T-cell (primary cell): ENCODE data around the gene INO80D. TPM values are rescaled to one million over a fixed set of nuclear protein-coding genes. Genes with fewer than 3 reads are reported as not detected.
A peak's percentile ranks its signal among the peaks of the same experiment; 100 is the strongest.

ENCODE experiments used
- ATAC-seq, 4 experiments: fragments of 200-7000 bp in 3 of 4; fragments of 150-1000 bp in 1 of 4; cut with Tn5 transposase; replicated peaks in 1 of 4; 1 replicate in 3 of 4; 2 replicates in 1 of 4; pipeline ENCODE4 v1.10.0; 2021; ENCODE audit warnings: moderate library complexity in 3 of 4, mild to moderate bottlenecking in 2 of 4, moderate number of reproducible peaks in 1 of 4
- CTCF ChIA-PET, 2 donors: fragments of 300-600 bp; sonication (Branson Sonifier 250); formaldehyde crosslinking; loops; one replicate each; lab custom pipeline; 2022; ENCODE audit warnings: antibody characterized with exemption in 2 of 2; lab: Charles Lee
- POLR2A ChIA-PET, 2 donors: fragments of 300-600 bp; sonication (Branson Sonifier 250); formaldehyde crosslinking; loops; one replicate each; lab custom pipeline; 2022; ENCODE audit warnings: antibody characterized with exemption in 2 of 2; lab: Charles Lee
- DNase-seq, 35 experiments: peaks; one replicate each; pipeline versions ENCODE4 v3.0.0 to v3.0.0-alpha.2; 2013 to 2023
- H3K27ac ChIP-seq: one replicate; pipeline ENCODE4 v1.5.1; 2013; ENCODE audit warnings: low read length
- H3K27me3 ChIP-seq, 2 experiments: replicated peaks in 1 of 2; 1 replicate in 1 of 2; 2 replicates in 1 of 2; pipeline versions ENCODE4 v1.6.1 to v1.7.0; 2013; ENCODE audit warnings: low read length in 1 of 2, mixed read lengths in 1 of 2; ENCODE audit not compliant: control insufficient read depth in 2 of 2, insufficient read depth in 2 of 2; ENCODE audit errors: extremely low read depth in 1 of 2
- H3K36me3 ChIP-seq, 2 donors: 1 replicate in 1 of 2; 2 replicates in 1 of 2; pipeline versions ENCODE4 v1.6.1 to v1.7.0; 2013; ENCODE audit warnings: low read length in 1 of 2; ENCODE audit not compliant: control insufficient read depth in 2 of 2, insufficient read depth in 1 of 2; ENCODE audit errors: extremely low read depth in 1 of 2
- H3K4me1 ChIP-seq, 2 experiments: 1 replicate in 1 of 2; 2 replicates in 1 of 2; pipeline versions ENCODE4 v1.6.1 to v1.7.0; 2013; ENCODE audit warnings: low read length in 2 of 2, mixed read lengths in 1 of 2; ENCODE audit not compliant: insufficient read depth in 2 of 2, control insufficient read depth in 1 of 2; ENCODE audit errors: extremely low read depth in 1 of 2
- H3K4me3 ChIP-seq, 2 donors: 1 replicate in 1 of 2; 2 replicates in 1 of 2; pipeline versions ENCODE4 v1.5.1 to v1.7.0; 2013; ENCODE audit warnings: mild to moderate bottlenecking in 2 of 2, low read length in 1 of 2, moderate library complexity in 1 of 2; ENCODE audit not compliant: control insufficient read depth in 1 of 2; ENCODE audit errors: extremely low read depth in 1 of 2
- H3K9me3 ChIP-seq: 2 replicates; pipeline ENCODE4 v1.7.0; 2013
- H3K27ac Mint-ChIP-seq, 2 donors: one replicate each; pipeline ENCODE4 v1.8.0; 2020 to 2021; ENCODE audit warnings: mild to moderate bottlenecking in 2 of 2, mixed read lengths in 2 of 2
- H3K27me3 Mint-ChIP-seq, 2 donors: one replicate each; pipeline ENCODE4 v1.8.0; 2021 to 2022; ENCODE audit warnings: mixed read lengths in 2 of 2
- H3K36me3 Mint-ChIP-seq: one replicate; pipeline ENCODE4 v1.8.0; 2021; ENCODE audit warnings: mixed read lengths
- H3K4me1 Mint-ChIP-seq, 3 donors: one replicate each; pipeline ENCODE4 v1.8.0; 2020 to 2022; ENCODE audit warnings: mixed read lengths in 3 of 3, mild to moderate bottlenecking in 1 of 3
- H3K4me3 Mint-ChIP-seq, 3 donors: one replicate each; pipeline ENCODE4 v1.8.0; 2020 to 2022; ENCODE audit warnings: mild to moderate bottlenecking in 3 of 3, mixed read lengths in 3 of 3, moderate library complexity in 3 of 3
- H3K9me3 Mint-ChIP-seq, 3 donors: one replicate each; pipeline ENCODE4 v1.8.0; 2020 to 2022; ENCODE audit warnings: mixed read lengths in 3 of 3
- WGBS: methylation state at CpG from one replicate; pipeline ENCODE4 v1.1.5; 2013; ENCODE audit warnings: missing lambda C conversion rate; ENCODE audit not compliant: insufficient coverage; 5-methylcytosine and 5-hydroxymethylcytosine counted together
- total RNA-seq, 35 experiments: library from RNA in 6 of 35; stranded (reverse) in 6 of 35; fragments of 120-200 nt in 1 of 35; gene quantifications; one replicate each; pipeline versions ENCODE4 v1.2.1 to v1.2.4 and lab custom pipeline; 2013 to 2026

INO80D gene
- total RNA-seq, 5 donors from 2014 or later (not counting 1 experiment from before 2014, with no cell fraction given), result 34.2 to 49.8 (median 41.9) TPM

DNA sequence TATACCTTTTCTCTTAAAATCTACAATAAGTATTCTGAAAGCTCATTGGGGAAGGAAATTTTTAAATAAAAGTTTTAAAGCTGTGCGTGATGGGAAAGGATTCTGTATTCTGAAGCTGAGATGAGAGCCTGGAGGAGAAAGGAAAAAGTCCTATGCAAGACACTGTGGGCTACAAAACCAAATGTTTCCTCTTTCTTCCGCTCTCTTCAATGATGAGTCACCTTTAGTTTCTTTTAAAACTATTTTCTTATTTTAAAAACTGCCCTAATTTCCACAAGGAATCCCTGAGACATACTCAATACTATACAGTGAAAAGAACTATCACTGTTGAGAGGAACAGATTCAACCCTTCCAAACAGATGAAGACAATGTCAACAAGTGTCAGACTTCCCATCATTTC is 87.4 kb downstream of the INO80D start:
- Mint-ChIP-seq H3K9me3 (no peaks in the 10 kb centered on the region), H3K27me3 (no peaks in the 10 kb centered on the region), H3K4me1 (peaks cover 0 to 5% (median 2%) of the 10 kb centered on the region in 3 donors), H3K27ac (peak overlapping the region in 1 of 2 donors; percentile 16), H3K4me3 (no peak overlapping the region), H3K36me3 (peaks cover 50% of the 10 kb centered on the region)
- ATAC-seq (no peak), DNase-seq (no peak)
- H3K27ac ChIP-seq, result no peak overlapping the region
- POLR2A ChIA-PET, result interaction anchor here (0.5 to 0.6 kb wide), 5 partner anchors 9 to 1891 kb away, joined by 3 to 12 read pairs (median 5); no protein-coding TSS in a partner anchor
- H3K4me3 ChIP-seq, result no peak overlapping the region
- WGBS, result 86% methylated on average over 1 of the region's 2 CpGs
- no peaks in the 10 kb centered on the region for H3K4me1 ChIP-seq
- CTCF ChIA-PET, result interaction anchor here (0.6 kb wide), 3 partner anchors 69 to 1125 kb away, joined by 3 to 4 read pairs (median 3); no protein-coding TSS in a partner anchor
- no peaks in the 10 kb centered on the region for H3K27me3 ChIP-seq
- peaks cover 9 to 24% of the 10 kb centered on the region in 2 donors for H3K36me3 ChIP-seq
- no peaks in the 10 kb centered on the region for H3K9me3 ChIP-seq

DNA sequence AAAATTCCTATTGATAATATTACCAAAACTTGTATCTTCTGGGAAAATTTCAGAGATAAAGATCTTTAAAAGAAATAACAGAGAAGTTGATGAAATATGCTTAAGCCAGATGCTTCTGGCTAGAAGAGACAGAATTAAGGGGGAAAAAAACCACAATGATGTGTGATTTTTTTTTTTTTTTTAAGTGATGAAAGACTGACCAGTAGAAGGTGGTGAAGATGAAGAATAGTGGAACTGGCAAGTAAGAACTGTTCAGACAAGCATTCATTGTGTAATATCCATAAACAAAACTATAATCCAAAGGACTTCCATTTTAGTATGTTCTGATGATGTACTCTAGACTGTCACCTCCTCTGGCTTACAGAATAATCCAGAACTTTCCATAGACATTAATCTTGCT is 89.8 kb downstream of the INO80D start:
- Mint-ChIP-seq H3K4me3 (no peak overlapping the region), H3K27me3 (no peaks in the 10 kb centered on the region), H3K4me1 (peaks cover 0 to 5% (median 2%) of the 10 kb centered on the region in 3 donors), H3K9me3 (no peaks in the 10 kb centered on the region), H3K27ac (peak overlapping the region in 1 of 2 donors; percentile 39), H3K36me3 (peaks cover 51% of the 10 kb centered on the region)
- H3K4me3 ChIP-seq, result no peak overlapping the region
- POLR2A ChIA-PET, result interaction anchor here (0.6 to 0.7 kb wide), 2 partner anchors 13 to 81 kb away, joined by 3 to 5 read pairs; no protein-coding TSS in a partner anchor
- H3K9me3 ChIP-seq, result no peaks in the 10 kb centered on the region
- H3K27me3 ChIP-seq, result no peaks in the 10 kb centered on the region
- H3K27ac ChIP-seq, result no peak overlapping the region
- CTCF ChIA-PET, result no interaction called here
- peaks cover 6 to 24% of the 10 kb centered on the region in 2 donors for H3K36me3 ChIP-seq
- no peak for DNase-seq
- no peak for ATAC-seq
- H3K4me1 ChIP-seq, result no peaks in the 10 kb centered on the region

DNA sequence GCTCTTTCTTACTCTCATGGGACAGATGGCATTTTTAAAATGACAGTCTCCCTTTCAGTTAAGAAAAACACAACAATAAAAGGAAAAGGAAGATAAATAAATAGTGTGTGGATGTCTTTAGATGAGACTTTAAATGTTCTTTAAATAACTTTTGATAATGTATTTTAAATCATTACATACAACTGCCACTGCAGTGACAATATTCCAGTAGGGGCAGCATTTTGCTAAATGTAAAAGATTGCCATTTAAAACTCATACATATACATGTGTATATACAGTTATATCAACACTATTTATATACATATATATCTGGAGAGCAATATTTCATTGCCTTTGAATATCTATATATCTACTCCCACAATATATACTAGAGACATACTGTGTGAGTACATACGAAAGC is 90.7 kb downstream of the INO80D start:
- peaks cover 4 to 21% of the 10 kb centered on the region in 2 donors for H3K36me3 ChIP-seq
- H3K27ac ChIP-seq, result no peak overlapping the region
- no peaks in the 10 kb centered on the region for H3K9me3 ChIP-seq
- H3K27ac Mint-ChIP-seq, result peak overlapping the region in 1 of 2 donors; percentile 9
- DNase-seq (no peak), ATAC-seq (no peak)
- no peaks in the 10 kb centered on the region for H3K27me3 Mint-ChIP-seq
- H3K36me3 Mint-ChIP-seq, result peaks cover 50% of the 10 kb centered on the region
- no peak overlapping the region for H3K4me3 Mint-ChIP-seq
- no peaks in the 10 kb centered on the region for H3K27me3 ChIP-seq
- ChIA-PET POLR2A (interaction anchor here (0.6 to 0.7 kb wide), 2 partner anchors 14 to 82 kb away, joined by 3 to 5 read pairs; no protein-coding TSS in a partner anchor), CTCF (no interaction called here)
- H3K4me1 Mint-ChIP-seq, result peaks cover 0 to 5% (median 2%) of the 10 kb centered on the region in 3 donors
- H3K4me3 ChIP-seq, result no peak overlapping the region
- WGBS, result no CpG with 5 or more reads among the region's 1 CpG
- no peaks in the 10 kb centered on the region for H3K4me1 ChIP-seq
- no peaks in the 10 kb centered on the region for H3K9me3 Mint-ChIP-seq

DNA sequence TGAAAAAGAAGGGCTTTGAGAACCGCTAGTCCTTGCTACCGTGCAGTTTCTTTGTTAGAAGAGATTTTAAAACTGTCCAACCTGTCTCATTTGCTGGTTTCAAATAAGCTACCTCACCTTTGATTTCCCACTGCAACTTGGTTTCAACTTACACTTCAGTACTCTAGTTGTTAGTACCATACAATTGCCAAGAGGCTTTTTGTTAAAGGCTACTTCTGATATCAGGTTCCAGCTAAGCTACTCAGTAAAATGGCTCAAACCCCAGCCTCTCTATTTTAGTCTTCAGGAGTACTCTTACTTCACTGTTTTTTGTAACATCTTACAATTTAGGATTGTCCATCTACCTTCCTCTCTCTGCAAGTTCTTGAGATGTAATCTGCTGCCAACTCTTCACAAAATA is 91.6 kb downstream of the INO80D start:
- Histone ChIP-seq H3K4me3 (no peak overlapping the region), H3K27me3 (no peaks in the 10 kb centered on the region), H3K4me1 (no peaks in the 10 kb centered on the region), H3K27ac (no peak overlapping the region), H3K36me3 (peaks cover 3 to 17% of the 10 kb centered on the region in 2 donors), H3K9me3 (no peaks in the 10 kb centered on the region)
- ChIA-PET CTCF (no interaction called here), POLR2A (no interaction called here)
- no peaks in the 10 kb centered on the region for H3K27me3 Mint-ChIP-seq
- H3K9me3 Mint-ChIP-seq, result no peaks in the 10 kb centered on the region
- DNase-seq (no peak), ATAC-seq (no peak)
- no CpG with 5 or more reads among the region's 2 CpGs for WGBS
- H3K27ac Mint-ChIP-seq, result no peak overlapping the region
- peaks cover 0 to 5% (median 2%) of the 10 kb centered on the region in 3 donors for H3K4me1 Mint-ChIP-seq
- H3K4me3 Mint-ChIP-seq, result no peak overlapping the region
- H3K36me3 Mint-ChIP-seq, result peaks cover 42% of the 10 kb centered on the region

DNA sequence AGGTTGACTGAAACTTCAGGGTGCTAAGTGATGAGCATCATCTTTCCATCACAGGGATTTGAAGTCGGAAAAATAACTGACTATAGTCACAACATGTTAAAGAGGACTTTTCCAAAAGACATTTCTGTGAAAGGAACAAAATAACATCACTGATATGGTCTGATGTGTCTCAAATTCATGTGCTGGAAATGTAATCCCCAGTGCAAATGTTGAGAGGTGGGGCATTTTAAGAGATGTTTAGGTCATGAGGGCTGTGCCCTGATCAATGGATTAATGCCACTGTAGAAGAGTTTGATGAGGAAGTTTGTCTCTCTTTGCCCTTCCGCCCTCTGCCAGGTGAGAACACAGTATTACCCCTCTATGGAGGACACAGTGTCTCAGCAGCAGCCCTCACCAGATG is 95.9 kb downstream of the INO80D start:
- no peak overlapping the region for H3K4me3 ChIP-seq
- H3K4me3 Mint-ChIP-seq, result no peak overlapping the region
- ATAC-seq, result no peak

DNA sequence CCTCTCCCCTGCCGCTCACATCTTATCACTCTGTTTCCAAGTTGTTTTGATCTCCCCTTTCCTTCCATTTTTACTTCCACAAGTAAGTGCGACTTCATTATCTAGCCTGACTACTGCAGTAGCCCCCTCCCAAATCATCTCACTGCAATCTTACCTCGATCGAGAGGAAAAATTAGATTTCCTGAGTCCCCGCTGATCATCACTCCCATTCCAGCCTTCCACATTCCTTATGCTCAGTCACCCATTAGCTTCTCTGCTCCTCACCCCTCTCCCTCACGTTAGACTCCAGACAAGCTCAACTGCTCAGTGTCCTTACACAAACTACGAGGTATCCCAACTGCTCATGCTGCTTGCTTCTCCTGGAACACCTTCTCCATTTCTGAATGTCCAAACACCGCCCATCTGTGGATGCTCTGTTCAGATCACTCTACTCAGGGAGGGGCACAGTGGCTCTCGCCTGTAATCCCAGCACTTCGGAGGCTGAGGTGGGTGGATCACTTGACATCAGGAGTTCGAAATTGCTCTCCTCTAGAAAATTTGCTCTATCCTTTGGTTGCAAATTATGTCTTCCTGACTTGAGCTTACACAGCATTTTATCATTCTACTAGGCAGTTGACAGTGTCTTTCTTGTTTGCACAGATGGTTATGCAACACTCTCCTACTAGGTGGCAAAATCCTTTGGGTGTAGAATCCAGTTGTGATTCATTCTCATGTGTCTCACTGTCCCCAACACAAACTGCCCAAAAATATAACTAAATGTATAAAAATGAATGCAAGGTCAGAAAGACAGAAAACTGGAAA is 96.5 kb downstream of the INO80D start:
- peaks cover 25% of the 10 kb centered on the region for H3K36me3 Mint-ChIP-seq
- Histone ChIP-seq H3K9me3 (no peaks in the 10 kb centered on the region), H3K4me3 (no peak overlapping the region), H3K27ac (no peak overlapping the region), H3K27me3 (no peaks in the 10 kb centered on the region), H3K4me1 (no peaks in the 10 kb centered on the region), H3K36me3 (peaks cover 0 to 8% of the 10 kb centered on the region in 2 donors)
- H3K9me3 Mint-ChIP-seq, result no peaks in the 10 kb centered on the region
- CTCF ChIA-PET, result no interaction called here
- no peaks in the 10 kb centered on the region for H3K4me1 Mint-ChIP-seq
- 94% methylated on average over 10 of the region's 11 CpGs for WGBS
- POLR2A ChIA-PET, result interaction anchor here in 1 of 2 donors (0.6 kb wide), 1 partner anchor 24 kb away, joined by 3 read pairs; no protein-coding TSS in a partner anchor
- DNase-seq (no peak), ATAC-seq (peak in 1 of 4 experiments; percentile 4)
- no peak overlapping the region for H3K4me3 Mint-ChIP-seq
- no peak overlapping the region for H3K27ac Mint-ChIP-seq
- no peaks in the 10 kb centered on the region for H3K27me3 Mint-ChIP-seq

More for the DNA sequence above, 95.9 kb downstream of the INO80D start:
- no peaks in the 10 kb centered on the region for H3K27me3 Mint-ChIP-seq
- H3K4me1 Mint-ChIP-seq, result no peaks in the 10 kb centered on the region
- H3K4me1 ChIP-seq, result no peaks in the 10 kb centered on the region
- no peak for DNase-seq
- CTCF ChIA-PET, result no interaction called here
- H3K36me3 Mint-ChIP-seq, result peaks cover 29% of the 10 kb centered on the region
- no peaks in the 10 kb centered on the region for H3K27me3 ChIP-seq
- no CpG with 5 or more reads among the region's 2 CpGs for WGBS
- no peak overlapping the region for H3K27ac ChIP-seq
- H3K9me3 ChIP-seq, result no peaks in the 10 kb centered on the region
- POLR2A ChIA-PET, result no interaction called here
- no peaks in the 10 kb centered on the region for H3K9me3 Mint-ChIP-seq
- peaks cover 0 to 10% of the 10 kb centered on the region in 2 donors for H3K36me3 ChIP-seq
- peak overlapping the region; percentile 1 to 46 for H3K27ac Mint-ChIP-seq
